ENCODE results near the gene CARD16. TPM values are rescaled to one million over a fixed set of nuclear protein-coding genes. Genes with fewer than 3 reads are reported as not detected.

CARD16 gene
- total RNA-seq, 1 experiment from 2014 or later = not detected

DNA sequence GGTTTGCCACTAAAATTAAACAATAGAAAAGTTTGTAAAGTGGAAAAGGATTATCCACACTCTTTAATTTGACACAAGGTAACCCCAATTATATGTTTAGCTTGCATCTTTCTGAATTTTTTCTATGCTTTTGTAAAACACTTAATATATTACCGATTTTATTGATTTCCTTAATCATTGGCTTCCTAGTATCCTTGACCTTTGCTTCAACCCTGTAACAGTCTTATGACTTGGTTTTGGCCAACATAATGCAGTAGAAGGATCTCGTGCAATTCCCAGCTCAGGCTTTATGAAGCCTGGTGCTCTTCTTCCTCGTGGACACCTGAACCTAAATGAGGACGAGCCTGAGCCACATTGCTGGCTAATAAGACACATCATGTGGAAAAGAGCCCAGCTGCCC, 53.1 kb downstream of the CARD16 start:
- Histone ChIP-seq H2AK5ac (ENCODE audit: insufficient read length, low read length) (no peak overlapping the region), H4K20me1 (ENCODE audit: control insufficient read depth, insufficient read depth, insufficient read length) (no peaks in the 10 kb centered on the region), H3T11ph (ENCODE audit: low read length) (no peak overlapping the region), H3K79me1 (ENCODE audit: insufficient read depth, low read depth, low read length, poor library complexity, severe bottlenecking) (no peaks in the 10 kb centered on the region), H3K9me3 (ENCODE audit: control insufficient read depth, low read depth, low read length) (no peaks in the 10 kb centered on the region), H4K91ac (ENCODE audit: insufficient read length, low read depth, low read length) (no peak overlapping the region), H3K27me3 (ENCODE audit: insufficient read depth, low read length) (no peaks in the 10 kb centered on the region), H4K8ac (replicated peaks; ENCODE audit: insufficient read length, low read depth, low read length) (no peak overlapping the region), H3K4me2 (ENCODE audit: insufficient read depth, insufficient read length, low read length) (no peak overlapping the region), H4K5ac (ENCODE audit: insufficient read length, low read depth, low read length) (no peak overlapping the region), H3K14ac (ENCODE audit: insufficient read depth, low read length) (no peak overlapping the region), H3K9ac (ENCODE audit: extremely low read depth, insufficient read length, low read length) (no peak overlapping the region), H2BK15ac (ENCODE audit: low read depth, low read length) (no peak overlapping the region), H3K23ac (ENCODE audit: insufficient read length, low read depth, low read length) (no peak overlapping the region), H2BK5ac (ENCODE audit: insufficient read length, low read length) (no peak overlapping the region), H3K18ac (ENCODE audit: insufficient read length, low read depth, low read length) (no peak overlapping the region), H3K4me1 (ENCODE audit: insufficient read depth, low read length) (no peaks in the 10 kb centered on the region), H3K79me2 (ENCODE audit: insufficient read depth, low read length) (no peaks in the 10 kb centered on the region), H3K23me2 (ENCODE audit: insufficient read length, low read depth, low read length, poor library complexity, severe bottlenecking) (no peaks in the 10 kb centered on the region), H2BK120ac (ENCODE audit: low read depth, low read length, poor library complexity, severe bottlenecking) (no peak overlapping the region), H2BK12ac (ENCODE audit: insufficient read length, low read depth, low read length) (no peak overlapping the region), H3K27ac (ENCODE audit: insufficient read length, low read depth, low read length) (no peak overlapping the region), H3K56ac (ENCODE audit: insufficient read length, low read depth, low read length) (no peak overlapping the region), H3K4ac (ENCODE audit: low read depth, low read length) (no peak overlapping the region), H2BK20ac (ENCODE audit: low read depth, low read length, poor library complexity, severe bottlenecking) (no peak overlapping the region), H2AFZ (ENCODE audit: low read length) (no peak overlapping the region)
- Mint-ChIP-seq H3K4me3 (no peak overlapping the region), H3K27ac (no peak overlapping the region), H3K27me3 (ENCODE audit: low read depth) (no peaks in the 10 kb centered on the region), H3K4me1 (no peaks in the 10 kb centered on the region), H3K36me3 (ENCODE audit: insufficient read depth in 1 of 3, low read depth in 3 of 3) (peaks cover 0 to 12% (median 4%) of the 10 kb centered on the region in 3 experiments; a peak in 1 of 7 replicates), H3K9me3 (peaks cover 8 to 12% of the 10 kb centered on the region in 2 experiments; a peak in 4 of 5 replicates)
- DNase-seq = no peak
- no peak for TF ChIP-seq CTCF (conservative IDR thresholded peaks at IDR 0.05)
- WGBS (ENCODE audit: extremely low coverage, insufficient read length, low lambda C conversion rate) = no CpG with 5 or more reads among the region's 4 CpGs

Other genes with a start within 250 kb of the CARD16 start
- not detected in 2 replicates for gene CASP12, start 146.9 kb downstream of the CARD16 start, total RNA-seq (2021)
- not detected in 2 replicates for gene CASP4, start 76.8 kb downstream of the CARD16 start, total RNA-seq (2021)
- gene CASP5, start 22.2 kb downstream of the CARD16 start, total RNA-seq (2021) = not detected in 2 replicates
- not detected in 2 replicates for gene CASP1, start 10.2 kb downstream of the CARD16 start, total RNA-seq (2021)
- not detected in 2 replicates for gene CARD18, start 94.4 kb upstream of the CARD16 start, total RNA-seq (2021)

All from H9 (cell line).